ENCODE measurements around the gene TEDC2.

The TEDC2 gene, protein sequence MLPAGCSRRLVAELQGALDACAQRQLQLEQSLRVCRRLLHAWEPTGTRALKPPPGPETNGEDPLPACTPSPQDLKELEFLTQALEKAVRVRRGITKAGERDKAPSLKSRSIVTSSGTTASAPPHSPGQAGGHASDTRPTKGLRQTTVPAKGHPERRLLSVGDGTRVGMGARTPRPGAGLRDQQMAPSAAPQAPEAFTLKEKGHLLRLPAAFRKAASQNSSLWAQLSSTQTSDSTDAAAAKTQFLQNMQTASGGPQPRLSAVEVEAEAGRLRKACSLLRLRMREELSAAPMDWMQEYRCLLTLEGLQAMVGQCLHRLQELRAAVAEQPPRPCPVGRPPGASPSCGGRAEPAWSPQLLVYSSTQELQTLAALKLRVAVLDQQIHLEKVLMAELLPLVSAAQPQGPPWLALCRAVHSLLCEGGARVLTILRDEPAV

DNA sequence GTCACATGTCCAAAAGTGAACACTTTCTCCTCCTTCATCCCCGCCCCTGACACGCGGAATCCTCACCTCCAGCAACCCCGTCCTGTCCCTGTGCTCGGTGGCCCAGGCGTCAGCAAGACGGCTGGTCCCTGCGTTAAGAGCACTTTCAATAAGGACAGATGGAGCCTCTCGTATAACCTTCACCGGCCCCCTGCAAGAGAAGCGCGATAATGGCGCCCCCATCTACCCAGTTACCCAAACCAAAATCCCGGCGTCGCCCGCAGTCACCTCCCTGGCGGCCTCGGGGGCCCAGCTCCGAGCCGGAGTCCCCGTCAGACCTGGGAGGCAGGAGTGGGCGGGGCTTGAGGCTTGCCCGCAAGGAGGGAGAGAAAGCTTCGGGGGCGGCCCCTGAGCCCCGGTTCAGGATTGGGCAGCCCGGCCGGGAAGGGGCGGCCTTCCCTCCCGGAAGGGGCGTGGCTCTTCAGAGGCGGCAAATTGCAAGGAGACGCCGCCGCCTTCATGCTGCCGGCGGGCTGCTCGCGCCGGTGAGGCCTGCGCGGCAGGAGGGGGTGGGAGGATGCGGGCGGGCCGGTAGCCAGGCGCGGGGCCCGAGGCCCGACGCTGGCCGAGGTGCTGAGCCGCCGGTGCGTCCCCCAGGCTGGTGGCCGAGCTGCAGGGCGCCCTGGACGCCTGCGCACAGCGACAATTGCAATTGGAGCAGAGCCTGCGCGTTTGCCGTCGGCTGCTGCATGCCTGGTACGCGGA is at the start of gene TEDC2:
Gene TEDC2 (plus strand): TSS at position 463 of the 744 bp plus-strand sequence. CDS start 36 bp downstream, at position 499.
- Mint-ChIP-seq H3K27ac (peak within 1 kb of the TSS; percentile 82), H3K27me3 (no peaks in the 10 kb centered on the region), H3K9me3 (no peaks in the 10 kb centered on the region), H3K4me3 (peak within 1 kb of the TSS; percentile 91), H3K4me1 (peaks cover 6% of the 10 kb centered on the region), H3K36me3 (no peaks in the 10 kb centered on the region)

DNA sequence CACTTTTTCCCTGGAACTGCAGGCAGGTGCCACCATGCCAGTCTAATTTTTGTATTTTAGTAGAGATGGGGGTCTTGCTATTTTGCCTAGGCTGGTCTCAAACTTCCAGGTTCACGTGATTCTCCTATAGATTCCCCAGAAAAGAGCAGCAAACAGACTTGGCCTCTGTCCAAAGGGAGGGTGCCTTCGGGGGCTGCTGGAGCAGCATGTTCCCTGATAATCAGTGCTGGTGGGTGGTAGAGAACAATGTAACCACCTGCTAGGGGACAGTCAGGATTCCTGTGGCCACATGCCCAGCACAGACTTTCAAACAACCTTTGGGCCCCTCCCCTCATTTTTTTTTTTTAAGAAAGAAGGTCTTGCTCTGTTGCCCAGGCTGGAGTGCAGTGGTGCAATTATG is 44.8 kb upstream of the TEDC2 start:
- H3K4me3 Mint-ChIP-seq = no peak overlapping the region
- no peaks in the 10 kb centered on the region for H3K36me3 Mint-ChIP-seq
- peaks cover 2% of the 10 kb centered on the region for H3K27me3 Mint-ChIP-seq
- H3K4me1 Mint-ChIP-seq = no peaks in the 10 kb centered on the region
- H3K27ac Mint-ChIP-seq = no peak overlapping the region
- no peaks in the 10 kb centered on the region for H3K9me3 Mint-ChIP-seq

DNA sequence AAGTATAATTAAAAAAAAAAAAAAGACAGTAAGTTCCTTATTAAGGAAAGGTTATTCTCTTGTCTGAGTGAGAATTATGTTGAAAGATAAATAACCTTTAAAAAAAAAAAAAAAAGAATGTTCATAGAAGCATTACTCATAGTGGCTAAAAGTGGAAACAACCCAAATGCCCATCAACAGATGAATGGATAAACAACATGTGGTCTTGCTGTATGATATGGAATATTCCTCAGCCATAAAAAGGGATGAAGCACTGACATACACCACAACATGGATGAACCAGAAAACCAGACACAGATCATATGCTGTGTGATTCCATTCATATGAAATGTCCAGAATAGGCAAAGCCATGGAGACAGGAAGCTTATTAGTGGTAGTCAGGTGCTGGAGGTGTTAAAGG is 39.9 kb upstream of the TEDC2 start:
- Mint-ChIP-seq H3K4me1 (peaks cover 4% of the 10 kb centered on the region), H3K9me3 (no peaks in the 10 kb centered on the region), H3K27ac (no peak overlapping the region), H3K27me3 (no peaks in the 10 kb centered on the region), H3K4me3 (no peak overlapping the region), H3K36me3 (no peaks in the 10 kb centered on the region)

DNA sequence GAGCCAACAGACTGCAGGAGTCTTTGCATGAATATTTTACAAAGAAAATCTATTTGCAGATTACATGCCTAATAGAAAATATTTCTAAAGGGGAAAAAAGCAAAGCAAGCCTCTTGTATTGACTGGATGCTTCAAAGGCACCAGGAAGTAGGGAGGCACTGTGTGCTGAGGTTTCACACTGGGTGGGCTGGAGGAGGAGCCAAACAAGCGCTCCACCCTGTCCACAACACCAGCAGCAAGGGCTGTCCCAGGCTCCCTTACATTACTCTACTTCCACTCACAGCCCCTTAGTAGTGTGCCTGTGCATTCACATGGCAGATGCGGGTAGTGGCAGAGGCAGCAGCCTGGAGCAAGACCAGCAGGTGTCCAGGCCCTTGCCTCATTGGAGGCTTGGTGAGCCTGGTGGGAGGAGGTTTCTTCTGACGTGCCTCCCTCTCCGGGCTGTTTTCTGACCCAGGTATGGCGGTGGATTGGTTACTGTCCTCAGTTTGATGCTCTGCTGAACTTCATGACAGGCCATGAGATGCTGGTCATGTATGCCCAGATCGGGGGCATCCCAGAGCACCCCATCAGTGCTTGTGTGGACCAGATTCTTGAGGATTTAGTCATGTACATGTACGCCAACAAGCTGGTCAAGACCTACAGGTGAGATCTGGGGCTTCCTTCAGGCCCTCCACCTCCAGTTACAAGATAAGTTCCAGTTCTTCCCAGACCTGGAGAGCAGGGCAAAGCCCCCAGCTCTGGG is 37.6 kb upstream of the TEDC2 start:
- H3K27ac Mint-ChIP-seq = no peak overlapping the region
- H3K4me3 Mint-ChIP-seq = no peak overlapping the region
- no peaks in the 10 kb centered on the region for H3K27me3 Mint-ChIP-seq
- peaks cover 4% of the 10 kb centered on the region for H3K4me1 Mint-ChIP-seq
- H3K9me3 Mint-ChIP-seq = no peaks in the 10 kb centered on the region
- no peaks in the 10 kb centered on the region for H3K36me3 Mint-ChIP-seq

DNA sequence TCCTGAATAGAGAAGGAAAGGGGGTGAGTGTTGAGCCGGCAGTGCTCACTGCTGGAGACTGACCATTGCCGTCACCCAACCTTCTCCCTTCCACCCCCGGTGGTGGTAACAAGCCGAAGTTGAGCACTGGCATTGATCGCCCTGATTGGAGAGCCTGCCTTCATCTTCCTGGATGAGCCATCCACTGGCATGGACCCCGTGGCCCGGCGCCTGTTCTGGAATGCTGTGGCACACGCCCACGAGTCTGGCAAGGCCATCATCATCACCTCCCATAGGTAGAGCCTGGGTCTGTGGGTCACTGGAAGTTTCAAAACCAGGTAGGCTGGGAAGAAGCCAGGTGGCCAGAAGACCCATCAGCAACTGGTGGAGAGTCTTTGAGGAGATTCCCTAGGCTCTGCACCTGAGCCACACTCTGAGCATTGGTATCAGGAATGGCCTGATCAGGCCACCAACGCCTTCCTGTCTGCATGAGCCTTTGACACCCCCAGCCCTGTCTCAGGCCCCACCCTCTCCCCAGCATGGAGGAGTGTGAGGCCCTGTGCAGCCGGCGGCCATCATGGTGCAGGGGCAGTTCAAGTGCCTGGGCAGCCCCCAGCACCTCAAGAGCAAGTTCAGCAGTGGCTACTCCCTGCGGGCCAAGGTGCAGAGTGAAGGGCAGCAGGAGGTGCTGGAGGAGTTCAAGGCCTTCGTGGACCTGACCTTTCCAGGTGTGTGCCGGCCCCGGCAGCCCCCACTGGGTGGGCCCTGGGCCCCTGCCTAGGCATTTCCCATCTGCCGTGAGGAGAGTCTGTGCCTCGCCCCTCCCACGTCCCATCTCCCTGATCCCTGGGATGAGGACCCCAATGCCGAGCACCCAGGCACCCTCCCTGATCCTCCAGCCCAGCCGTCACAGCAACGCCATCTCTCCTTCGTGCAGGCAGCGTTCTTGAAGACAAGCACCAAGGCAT is 35.6 kb upstream of the TEDC2 start:
- Mint-ChIP-seq H3K27me3 (no peaks in the 10 kb centered on the region), H3K27ac (no peak overlapping the region), H3K4me1 (peaks cover 8% of the 10 kb centered on the region), H3K36me3 (no peaks in the 10 kb centered on the region), H3K9me3 (no peaks in the 10 kb centered on the region), H3K4me3 (no peak overlapping the region)

DNA sequence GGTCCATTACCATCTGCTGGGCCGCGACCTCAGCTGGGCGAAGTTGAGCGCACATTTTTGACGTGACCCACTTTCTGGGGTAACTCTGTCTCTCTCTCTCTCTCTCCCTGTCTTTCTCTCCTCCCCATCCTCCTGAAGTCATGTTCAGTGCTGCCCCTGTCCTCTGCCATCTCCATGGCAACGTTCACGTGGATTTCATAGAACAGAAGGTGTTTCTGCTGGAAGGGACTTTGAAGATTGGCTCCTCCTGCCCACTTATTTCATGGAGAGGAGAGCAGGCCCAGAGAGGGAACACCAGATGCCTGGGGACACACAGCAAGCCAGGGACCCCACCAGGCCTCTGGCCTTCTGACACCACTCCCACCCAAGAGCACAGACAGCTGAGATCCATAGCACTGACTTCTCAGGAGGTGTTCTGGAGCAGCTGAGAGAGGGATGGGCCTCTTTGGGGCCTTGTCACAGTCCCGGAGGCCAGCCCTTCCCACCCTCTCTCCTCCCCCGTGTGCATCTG is 34.8 kb upstream of the TEDC2 start:
- Mint-ChIP-seq H3K4me3 (no peak overlapping the region), H3K27ac (no peak overlapping the region), H3K27me3 (no peaks in the 10 kb centered on the region), H3K36me3 (no peaks in the 10 kb centered on the region), H3K9me3 (no peaks in the 10 kb centered on the region), H3K4me1 (peaks cover 12% of the 10 kb centered on the region)

DNA sequence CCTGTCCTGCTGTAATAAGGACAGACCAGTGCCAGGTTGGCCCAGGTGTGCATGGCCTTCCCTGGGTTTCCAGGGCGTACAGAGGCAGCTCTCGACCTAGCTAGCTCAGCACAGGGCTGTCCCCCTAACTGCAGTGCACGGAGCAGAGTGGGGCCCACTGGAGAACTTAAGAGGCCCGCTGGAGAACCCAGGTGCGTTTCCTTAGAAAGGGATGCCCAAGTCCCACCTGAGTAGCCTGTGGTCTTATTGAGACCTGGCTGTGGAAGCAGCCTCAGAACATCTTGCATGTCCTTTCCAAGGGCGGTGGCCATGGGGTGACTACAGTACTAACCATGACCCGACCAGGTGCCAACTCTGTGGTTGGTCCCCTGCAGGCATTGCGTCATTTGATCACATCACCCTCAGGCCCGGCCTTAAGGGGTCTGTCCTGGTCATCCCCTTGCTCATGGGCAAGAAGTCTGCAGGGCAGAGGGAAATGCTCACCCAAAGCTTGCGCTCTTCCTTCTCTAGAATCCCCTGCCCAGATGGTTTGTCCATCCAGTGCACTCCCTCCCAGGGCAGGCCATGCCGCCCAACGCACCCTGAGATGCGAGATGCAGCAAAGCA is 34.0 kb upstream of the TEDC2 start:
- no peaks in the 10 kb centered on the region for H3K36me3 Mint-ChIP-seq
- H3K27me3 Mint-ChIP-seq = no peaks in the 10 kb centered on the region
- no peaks in the 10 kb centered on the region for H3K9me3 Mint-ChIP-seq
- H3K27ac Mint-ChIP-seq = no peak overlapping the region
- peaks cover 20% of the 10 kb centered on the region for H3K4me1 Mint-ChIP-seq
- H3K4me3 Mint-ChIP-seq = no peak overlapping the region

DNA sequence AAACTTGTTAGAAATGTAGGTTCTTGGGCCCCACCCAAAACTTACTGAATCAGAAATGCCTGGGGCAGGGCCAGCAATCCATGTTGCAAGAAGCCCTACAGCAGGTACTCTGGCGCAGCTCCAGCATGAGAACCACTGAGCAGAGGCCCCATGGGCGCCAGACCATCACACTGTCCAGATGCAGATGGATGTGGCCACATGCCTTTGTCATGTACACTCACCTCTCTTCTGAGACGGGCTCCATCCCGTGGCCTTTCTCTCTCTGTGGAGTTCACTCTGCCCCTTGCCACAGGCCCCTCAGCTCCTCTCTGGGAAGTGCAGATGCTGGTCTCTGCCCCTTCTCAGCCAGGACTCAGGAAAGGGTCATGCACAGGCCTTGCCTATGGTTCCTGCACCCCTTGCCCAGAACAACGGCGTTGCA is 33.0 kb upstream of the TEDC2 start:
- no peak overlapping the region for H3K4me3 Mint-ChIP-seq
- H3K27ac Mint-ChIP-seq = no peak overlapping the region
- no peaks in the 10 kb centered on the region for H3K36me3 Mint-ChIP-seq
- H3K9me3 Mint-ChIP-seq = no peaks in the 10 kb centered on the region
- peaks cover 21% of the 10 kb centered on the region for H3K4me1 Mint-ChIP-seq
- H3K27me3 Mint-ChIP-seq = no peaks in the 10 kb centered on the region

DNA sequence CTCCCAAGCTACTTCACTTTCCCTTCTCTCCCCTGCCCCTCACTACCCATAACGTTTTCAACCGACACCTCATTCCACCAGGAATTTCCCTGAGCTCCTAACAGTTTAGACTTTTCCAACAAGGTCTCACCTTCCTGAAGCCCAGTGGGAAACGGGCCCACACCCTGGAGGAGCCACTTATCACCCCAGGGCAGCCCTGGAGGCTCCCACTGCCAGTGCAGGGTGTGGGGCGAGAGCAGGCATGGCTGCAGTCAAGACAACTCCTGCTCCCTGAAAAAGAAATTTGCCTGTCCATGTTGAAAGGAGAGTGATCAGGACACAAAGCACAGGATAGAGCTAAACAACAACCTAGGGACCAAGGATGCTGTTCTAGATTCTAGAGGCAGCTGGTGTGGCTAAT is 32.4 kb upstream of the TEDC2 start:
- Mint-ChIP-seq H3K4me1 (peaks cover 21% of the 10 kb centered on the region), H3K4me3 (peak overlapping the region; percentile 87), H3K27ac (no peak overlapping the region), H3K36me3 (no peaks in the 10 kb centered on the region), H3K27me3 (no peaks in the 10 kb centered on the region), H3K9me3 (no peaks in the 10 kb centered on the region)

DNA sequence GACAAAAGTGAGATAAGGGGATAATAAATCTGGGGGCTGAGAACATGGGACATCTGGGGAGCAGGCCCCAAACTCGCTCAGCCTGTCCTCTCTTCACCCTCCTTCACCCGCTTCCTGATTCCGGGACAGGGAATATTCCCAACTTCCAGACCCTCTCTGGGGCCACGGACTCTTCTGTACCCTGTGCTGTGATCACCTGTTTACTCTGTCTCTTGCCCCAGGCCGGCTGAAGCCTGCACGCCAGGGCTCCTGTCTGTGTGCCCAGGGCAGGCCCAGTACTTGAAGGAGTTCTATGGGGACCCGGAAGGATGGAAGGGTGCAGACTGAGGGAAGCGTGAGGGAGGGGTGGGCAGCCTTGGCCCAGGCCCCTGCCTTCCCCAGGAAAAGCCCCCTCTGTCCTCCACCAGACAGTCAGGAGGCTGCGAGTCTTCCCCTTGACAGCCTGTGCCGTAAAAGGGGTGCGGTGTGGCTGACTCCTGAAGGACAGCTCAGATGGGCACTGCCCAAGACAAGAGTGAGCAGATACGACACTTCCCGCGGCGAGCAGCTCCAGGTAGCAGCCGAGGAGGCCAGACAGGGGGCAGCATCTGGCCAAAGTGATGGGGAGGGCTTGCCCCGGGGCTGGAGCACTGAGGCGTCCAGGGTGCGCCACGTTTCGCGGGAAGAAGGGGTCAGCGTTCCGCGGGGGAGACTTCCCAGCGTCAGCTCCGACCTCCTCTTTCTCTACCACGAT is 31.7 kb upstream of the TEDC2 start:
- Mint-ChIP-seq H3K36me3 (no peaks in the 10 kb centered on the region), H3K27me3 (no peaks in the 10 kb centered on the region), H3K4me1 (peaks cover 19% of the 10 kb centered on the region), H3K9me3 (no peaks in the 10 kb centered on the region), H3K27ac (peak overlapping the region; percentile 84), H3K4me3 (peak overlapping the region; percentile 87)

DNA sequence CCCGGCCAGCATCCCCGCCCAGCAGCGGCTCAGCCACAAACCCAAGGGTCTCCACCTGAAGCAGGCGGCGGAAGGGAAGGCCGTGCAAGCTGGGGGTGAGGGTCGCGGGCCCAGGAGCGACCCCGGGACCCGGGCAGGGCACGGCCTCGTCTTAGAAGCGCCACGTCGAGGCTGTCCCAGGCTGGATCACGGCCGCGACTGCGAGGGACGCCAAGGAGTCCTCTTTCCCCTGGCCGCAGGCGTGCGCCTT is 31.2 kb upstream of the TEDC2 start:
- no peak overlapping the region for H3K27ac Mint-ChIP-seq
- H3K4me3 Mint-ChIP-seq = peak overlapping the region; percentile 87
- H3K27me3 Mint-ChIP-seq = no peaks in the 10 kb centered on the region
- H3K9me3 Mint-ChIP-seq = no peaks in the 10 kb centered on the region
- no peaks in the 10 kb centered on the region for H3K36me3 Mint-ChIP-seq
- peaks cover 17% of the 10 kb centered on the region for H3K4me1 Mint-ChIP-seq

DNA sequence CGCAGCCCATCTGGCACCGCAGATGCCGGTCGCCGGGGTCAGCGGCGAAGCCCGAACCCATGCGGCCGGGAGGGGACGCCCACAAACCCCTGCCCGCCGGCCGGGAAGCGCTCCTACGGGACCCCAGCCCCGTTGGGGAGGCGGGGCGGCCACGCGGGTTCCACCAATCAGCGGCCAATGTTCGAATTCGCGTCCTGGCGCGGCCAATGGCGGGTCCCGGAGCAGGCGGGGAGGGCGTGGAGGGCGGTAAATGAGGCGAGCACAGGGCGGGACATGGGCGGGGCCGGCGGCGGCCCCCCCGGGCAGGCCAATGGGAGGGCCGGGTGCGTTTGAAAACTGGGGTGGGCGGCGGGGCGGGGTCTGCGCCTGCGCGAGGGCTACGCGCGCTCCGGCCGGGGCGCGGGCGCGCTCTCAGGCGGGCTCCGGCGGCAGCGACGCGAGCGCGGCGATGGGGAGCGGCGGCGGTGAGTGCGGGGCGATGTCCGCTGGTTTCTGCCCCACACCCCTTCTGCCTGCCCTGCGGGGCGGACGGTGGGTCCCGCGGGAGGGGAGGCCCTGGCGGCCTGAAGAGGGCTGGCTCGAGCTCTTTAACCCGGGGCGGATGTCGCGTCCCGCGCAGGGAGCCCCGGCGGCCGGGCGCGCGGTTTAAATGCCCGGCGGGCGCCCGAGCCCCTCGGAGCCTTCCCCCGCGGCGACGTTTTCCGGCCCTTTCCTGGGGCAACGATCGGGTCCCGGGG is 30.7 kb upstream of the TEDC2 start, which contains the start of gene CCNF:
Gene CCNF (plus strand): TSS at position 414 of the 737 bp plus-strand sequence. CDS start 35 bp downstream, at position 449.
- H3K27ac Mint-ChIP-seq = peak within 1 kb of the TSS; percentile 84
- peaks cover 17% of the 10 kb centered on the region for H3K4me1 Mint-ChIP-seq
- no peaks in the 10 kb centered on the region for H3K27me3 Mint-ChIP-seq
- peak within 1 kb of the TSS; percentile 93 for H3K4me3 Mint-ChIP-seq
- no peaks in the 10 kb centered on the region for H3K36me3 Mint-ChIP-seq
- no peaks in the 10 kb centered on the region for H3K9me3 Mint-ChIP-seq

DNA sequence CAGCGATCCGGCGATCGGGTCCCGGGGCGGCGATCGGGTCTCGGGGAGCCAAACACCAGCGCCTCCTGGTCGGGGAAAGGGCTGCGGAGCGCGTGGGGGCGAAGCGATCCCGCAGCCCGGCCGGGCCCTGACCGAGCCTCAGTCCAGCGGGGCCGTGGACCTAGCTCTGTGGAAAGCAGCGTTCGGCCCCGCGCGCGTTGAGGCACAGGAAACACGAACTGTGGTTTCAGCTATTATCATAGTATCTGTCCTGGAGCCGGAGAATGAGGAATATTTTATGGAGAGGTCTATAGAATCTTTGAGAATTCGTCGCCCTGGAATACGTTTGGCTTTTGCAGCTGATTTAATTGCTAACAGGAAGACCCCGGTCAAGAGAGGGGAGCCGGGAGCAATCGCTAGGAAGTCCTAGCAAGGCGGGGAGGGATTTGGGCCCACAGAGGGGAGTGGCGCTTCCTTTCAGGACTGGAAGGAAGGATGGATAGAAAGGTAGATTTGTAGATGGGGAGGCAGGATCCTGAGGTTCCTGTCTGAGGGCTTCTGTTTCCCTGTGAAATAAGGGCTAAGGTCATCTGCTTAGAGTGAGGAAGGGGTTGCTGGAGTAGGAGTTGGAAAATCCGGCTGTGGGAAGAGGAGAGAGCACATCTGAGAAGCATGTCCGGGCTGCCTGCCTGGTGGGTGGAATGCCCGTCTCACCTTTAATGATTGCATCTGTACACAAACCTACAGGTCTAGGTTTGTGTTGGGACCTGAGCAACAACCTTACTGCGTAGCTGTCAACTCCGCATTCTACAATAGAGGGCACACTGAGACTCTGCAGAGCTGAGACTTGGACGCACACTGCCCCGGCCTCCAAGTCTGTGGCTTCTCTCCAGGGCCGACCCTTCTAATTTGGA is 29.9 kb upstream of the TEDC2 start:
- Mint-ChIP-seq H3K4me3 (peak overlapping the region; percentile 93), H3K27ac (peak overlapping the region; percentile 42), H3K27me3 (no peaks in the 10 kb centered on the region), H3K9me3 (no peaks in the 10 kb centered on the region), H3K4me1 (peaks cover 17% of the 10 kb centered on the region), H3K36me3 (no peaks in the 10 kb centered on the region)

Measured in activated naive CD4-positive, alpha-beta T cell treated with anti-CD3 and anti-CD28 coated beads, Interleukin-2, amount 50 U/mL, for 24 hours (primary cell).